NCI-H2081 (cell line): ENCODE measurements around the gene ABCB11.

Experiments
- DNase-seq, 2 experiments: peaks; one replicate each; lab custom pipeline; 2025; lab: John Stamatoyannopoulos, UW

ABCB11 gene

DNA sequence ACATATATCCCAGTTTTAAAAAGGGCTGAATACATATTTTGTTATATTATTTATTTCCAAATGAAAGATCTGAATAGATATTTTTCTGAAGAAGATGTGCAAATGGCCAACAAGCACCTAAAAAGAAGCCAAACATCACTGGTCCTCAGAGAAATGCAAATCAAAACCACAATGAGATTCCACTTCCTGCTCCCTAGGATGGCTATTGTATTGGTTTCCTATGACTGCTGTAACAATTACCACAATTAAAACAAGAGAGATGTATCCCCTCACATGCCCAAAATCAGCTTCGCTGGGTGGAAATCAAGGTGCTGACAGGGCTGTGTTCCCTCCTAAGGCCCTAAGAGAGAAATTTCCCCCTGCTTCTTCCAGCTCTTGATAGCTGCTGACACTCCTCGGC lies 23.2 kb downstream of the ABCB11 start:
- no peak for DNase-seq

DNA sequence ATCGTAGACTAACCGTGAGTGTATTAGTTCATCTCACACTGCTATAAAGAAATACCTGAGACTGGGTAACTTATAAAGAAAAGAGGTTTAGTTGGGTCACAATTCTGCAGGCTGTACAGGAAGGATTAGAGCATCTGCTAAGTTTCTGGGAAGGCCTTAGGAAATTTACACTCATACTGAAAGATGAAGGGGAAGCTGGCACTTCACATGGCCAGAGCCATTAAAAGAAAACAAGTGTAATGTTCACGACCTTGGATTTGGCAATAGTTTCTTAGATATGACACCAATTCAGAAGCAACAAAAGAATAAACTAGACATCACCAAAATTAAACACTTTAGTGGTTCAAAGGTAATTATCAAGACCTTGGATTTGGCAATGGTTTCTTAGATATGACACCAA lies 23.8 kb downstream of the ABCB11 start:
- DNase-seq: no peak

- no peak for DNase-seq
Measured at GRCh38 chr2:169006665-169007064, 24.5 kb downstream of the ABCB11 start.

DNA sequence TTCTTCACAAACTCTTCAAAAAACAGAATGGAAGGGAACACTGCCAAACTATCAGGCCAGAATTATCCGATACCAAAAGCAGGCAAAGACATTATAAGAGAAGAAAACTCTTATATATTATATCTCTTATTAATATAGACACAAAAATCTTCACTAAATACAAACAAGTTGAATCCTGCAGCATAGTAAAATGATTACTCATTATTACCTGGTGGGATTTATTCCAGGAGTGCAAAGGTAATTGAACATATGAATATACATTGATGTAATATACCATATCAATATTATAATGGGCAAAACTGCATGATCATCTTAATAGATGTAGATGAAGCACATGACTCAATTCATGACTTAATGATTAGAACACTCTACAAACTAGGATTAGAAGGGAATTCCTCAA lies 25.1 kb downstream of the ABCB11 start:
- DNase-seq: no peak

GRCh38 chr2:169005080-169005598 lies 26.0 kb downstream of the ABCB11 start:
- DNase-seq: no peak

- DNase-seq: no peak
Measured at GRCh38 chr2:169002161-169002738, 28.9 kb downstream of the ABCB11 start.

- no peak for DNase-seq
Measured at GRCh38 chr2:169001116-169001815, 29.9 kb downstream of the ABCB11 start.

DNA sequence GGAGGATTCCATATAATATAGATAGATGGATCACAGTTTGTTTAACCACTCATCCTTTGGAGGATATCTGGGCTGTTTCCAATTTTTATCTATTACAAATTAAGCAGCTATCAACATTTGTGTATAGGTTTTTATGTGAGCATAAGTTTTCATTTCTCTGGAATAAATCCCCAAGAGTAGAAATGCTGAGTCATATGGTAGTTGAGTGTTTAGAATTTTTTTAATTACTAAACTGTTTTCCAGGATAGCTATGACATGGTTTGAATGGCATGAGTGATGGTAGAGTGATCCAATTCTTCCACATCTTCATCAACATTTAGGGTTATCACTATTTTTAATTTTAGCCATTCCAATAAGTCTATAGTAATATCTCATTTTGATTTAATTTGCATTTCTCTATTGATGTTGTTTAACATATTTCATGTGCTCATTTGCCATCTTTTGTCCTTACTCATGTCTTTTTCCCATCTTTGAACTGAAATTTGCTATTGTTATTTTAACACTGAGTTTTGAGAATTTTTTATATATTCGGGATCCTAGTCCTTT lies 31.4 kb downstream of the ABCB11 start:
- DNase-seq: no peak

- DNase-seq: no peak
Measured at GRCh38 chr2:168998609-168999211, 32.4 kb downstream of the ABCB11 start.

- DNase-seq: no peak
Measured at GRCh38 chr2:168997794-168998193, 33.3 kb downstream of the ABCB11 start.

- no peak for DNase-seq
Measured at GRCh38 chr2:168997118-168997521, 34.0 kb downstream of the ABCB11 start.

DNA sequence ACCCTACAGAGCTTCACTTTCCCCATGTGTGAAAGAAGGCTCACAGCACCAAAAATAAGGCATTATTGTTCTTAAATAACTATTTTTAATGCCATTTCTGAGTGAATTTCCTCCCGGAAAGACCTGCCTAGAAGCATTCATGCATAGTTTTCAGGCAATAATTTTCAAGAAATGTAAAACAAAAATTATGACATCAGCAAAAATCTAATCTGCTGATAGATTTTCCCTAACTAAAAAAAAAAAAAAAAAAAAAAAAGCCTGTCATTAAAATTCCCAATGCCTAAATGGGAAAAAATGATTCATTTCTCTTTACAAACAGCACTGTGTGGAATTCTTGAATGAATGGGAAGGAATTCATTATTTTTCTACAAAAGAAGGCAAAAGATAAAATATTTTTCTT lies 35.4 kb downstream of the ABCB11 start:
- DNase-seq: no peak

DNA sequence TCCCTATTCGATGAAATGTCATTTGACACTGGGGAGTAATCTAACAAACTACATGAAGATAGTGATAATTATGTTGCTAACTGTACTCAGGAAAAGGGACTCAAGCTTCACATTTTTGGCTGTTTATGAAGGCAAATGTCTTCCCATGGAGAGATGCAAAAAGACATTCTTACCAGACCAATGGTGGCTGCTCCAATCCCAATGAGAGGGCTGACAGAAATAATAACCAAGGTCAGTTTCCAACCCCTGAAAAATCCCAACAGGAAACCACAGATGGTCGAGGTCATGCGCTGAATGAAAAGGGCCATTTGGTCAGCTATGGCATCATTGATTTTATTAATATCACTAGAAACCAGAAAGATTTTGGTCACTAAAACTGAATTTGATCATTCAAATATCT lies 37.6 kb downstream of the ABCB11 start:
- DNase-seq: no peak

- DNase-seq: no peak
Measured at GRCh38 chr2:168992591-168993349, 38.4 kb downstream of the ABCB11 start.

GRCh38 chr2:168992026-168992425 lies 39.1 kb downstream of the ABCB11 start:
- DNase-seq: no peak

GRCh38 chr2:168988755-168989154 lies 42.4 kb downstream of the ABCB11 start:
- no peak for DNase-seq

- no peak for DNase-seq
Measured at GRCh38 chr2:168986398-168986943, 44.7 kb downstream of the ABCB11 start.

- DNase-seq: no peak
Measured at GRCh38 chr2:168981651-168982050, 49.5 kb downstream of the ABCB11 start.

GRCh38 chr2:168978461-168978861 lies 52.7 kb downstream of the ABCB11 start:
- no peak for DNase-seq

- DNase-seq: no peak
Measured at GRCh38 chr2:168977608-168978007, 53.5 kb downstream of the ABCB11 start.

DNA sequence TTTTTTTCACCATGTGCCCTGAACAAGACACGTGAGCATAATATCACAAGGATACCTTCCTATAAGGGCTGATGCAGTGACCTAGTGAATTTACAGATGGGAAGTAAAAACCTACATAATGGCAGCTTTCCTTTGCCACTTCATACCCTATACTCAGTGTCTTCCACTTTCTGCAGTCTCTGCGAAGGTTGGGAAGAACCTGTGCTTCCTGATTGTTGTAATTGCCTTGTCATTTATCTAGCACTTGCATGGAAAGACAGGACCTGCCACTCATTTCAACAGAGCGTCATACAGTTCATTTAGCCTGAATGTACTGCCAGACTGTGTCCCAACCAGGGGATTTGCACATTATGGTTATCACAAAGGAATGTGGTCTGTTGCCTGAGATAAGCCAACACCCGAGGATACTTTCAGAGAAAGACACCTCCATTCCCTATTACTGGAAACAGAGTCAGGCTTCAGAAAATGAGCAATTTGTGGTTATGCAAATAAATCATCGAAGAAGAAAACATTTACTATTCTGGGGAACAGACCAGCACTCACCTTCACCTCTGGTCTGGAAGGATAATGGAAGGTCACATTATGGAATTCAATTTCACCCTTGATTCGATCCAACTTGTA lies 55.0 kb downstream of the ABCB11 start:
- DNase-seq: no peak

DNA sequence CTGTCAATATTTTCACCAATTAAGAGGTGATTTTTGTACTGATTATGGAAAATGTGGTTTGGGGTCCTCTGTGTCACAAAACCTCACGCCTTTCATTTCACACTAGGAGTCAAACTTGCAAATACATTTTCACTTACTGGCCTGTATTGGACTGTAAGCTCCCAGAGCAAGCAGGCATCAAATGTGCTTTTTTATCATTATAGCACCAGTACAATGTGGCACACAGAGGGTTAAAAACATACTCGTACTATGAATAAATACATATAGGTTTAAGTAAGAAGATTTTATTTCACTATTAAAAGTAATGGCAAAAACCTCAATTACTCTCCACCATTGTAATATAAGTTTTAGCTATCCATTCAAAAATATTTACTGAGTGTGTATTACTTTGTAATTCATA lies 56.7 kb downstream of the ABCB11 start:
- no peak for DNase-seq
